Panc1 (cell line): ENCODE data around the gene YIPF1. TPM values are rescaled to one million over a fixed set of nuclear protein-coding genes. Genes with fewer than 3 reads are reported as not detected.

Source experiments
- ATAC-seq: fragments of 200-7000 bp; cut with Tn5 transposase; 2 replicates; pipeline ENCODE4 v1.9.1; 2020; ENCODE audit warnings: mild to moderate bottlenecking, moderate library complexity
- BruUV-seq: library from RNA; stranded (reverse); fragments of 400-500 nt; replicated peaks from 2 replicates; lab custom pipeline; 2021; lab: Mats Ljungman, UMichigan
- CTCF ChIA-PET: fragments of 300-600 bp; sonication (Branson Sonifier 250); formaldehyde crosslinking; loops from one replicate; lab custom pipeline; 2022; ENCODE audit warnings: antibody characterized with exemption; lab: Charles Lee
- POLR2A ChIA-PET: fragments of 300-600 bp; sonication (Branson Sonifier 250); formaldehyde crosslinking; loops from one replicate; lab custom pipeline; 2022; ENCODE audit warnings: antibody characterized with exemption; lab: Charles Lee
- DNase-seq: peaks from one replicate; pipeline ENCODE4 v3.0.0-alpha.2; 2010; ENCODE audit warnings: low read depth, low spot score
- H3K27ac ChIP-seq: 2 replicates; pipeline ENCODE4 v1.5.1; 2011; ENCODE audit warnings: mild to moderate bottlenecking, low read length, inconsistent platforms
- H3K27me3 ChIP-seq: fragments of 200-500 bp; sonication (Bioruptor generic); 2 replicates; pipeline ENCODE4 v1.6.0; 2014; ENCODE audit warnings: low read length, inconsistent platforms; ENCODE audit not compliant: control insufficient read depth, insufficient read depth
- H3K36me3 ChIP-seq: fragments of 200-500 bp; sonication (Bioruptor generic); 2 replicates; pipeline ENCODE4 v1.5.1; 2014; ENCODE audit warnings: inconsistent platforms, mild to moderate bottlenecking, low read length, moderate library complexity; ENCODE audit not compliant: control insufficient read depth, insufficient read depth
- H3K4me1 ChIP-seq: 2 replicates; pipeline ENCODE4 v1.5.1; 2011; ENCODE audit warnings: inconsistent platforms, mild to moderate bottlenecking, low read length, moderate library complexity; ENCODE audit not compliant: control insufficient read depth, insufficient read depth
- H3K4me3 ChIP-seq, 2 experiments: 2 replicates each; pipeline ENCODE4 v1.5.1; 2011 to 2012; ENCODE audit warnings: low read depth in 2 of 2, low read length in 2 of 2, mild to moderate bottlenecking in 2 of 2, inconsistent platforms in 1 of 2, moderate library complexity in 1 of 2
- H3K9me3 ChIP-seq: fragments of 200-500 bp; sonication (Bioruptor generic); 2 replicates; pipeline ENCODE4 v1.5.1; 2014; ENCODE audit warnings: low read depth, mild to moderate bottlenecking, inconsistent platforms, low read length, moderate library complexity; ENCODE audit not compliant: control insufficient read depth, insufficient read depth
- POLR2AphosphoS5 ChIP-seq: IDR thresholded peaks from 2 replicates; pipeline ENCODE4 v1.6.1; 2012; ENCODE audit warnings: mild to moderate bottlenecking, low read depth, low read length, moderate library complexity
- SIN3A ChIP-seq: IDR thresholded peaks from 2 replicates; pipeline ENCODE4 v1.6.1; 2012; ENCODE audit warnings: low read depth, mild to moderate bottlenecking, low read length, moderate library complexity, borderline replicate concordance; ENCODE audit not compliant: insufficient read depth
- TCF7L2 ChIP-seq: IDR thresholded peaks from 2 replicates; pipeline ENCODE4 v1.6.1; 2011; ENCODE audit warnings: mild to moderate bottlenecking, low read depth, low read length, inconsistent platforms
- in situ Hi-C: cut with HindIII; loops from 2 replicates; pipeline ENCODE4 v1.10.0; 2016; ENCODE audit warnings: low sequenced_read_pairs, low pct_unique_long_range_greater_than_20kb
- intact Hi-C: fragments of 100-400 bp; cut with micrococcal nuclease; formaldehyde crosslinking; loops from one replicate; pipeline ENCODE4 v1.10.0; 2022; ENCODE audit not compliant: unreplicated experiment
- total RNA-seq: library from RNA; stranded (reverse); gene quantifications from one replicate; pipeline ENCODE4 v1.2.1, GENCODE V29; 2021; ENCODE audit not compliant: unreplicated experiment
- TF ChIP-seq, protein P1 (sequence below), 2 experiments: IDR thresholded peaks; 2 replicates each; pipeline ENCODE4 v1.6.1; 2011 to 2012; ENCODE audit warnings: low read depth in 2 of 2, control low read depth in 1 of 2, low read length in 1 of 2, mild to moderate bottlenecking in 1 of 2, moderate library complexity in 1 of 2; ENCODE audit not compliant: insufficient read depth in 1 of 2
- TF ChIP-seq, protein P2 (sequence below): fragments of 450-650 bp; IDR thresholded peaks from 2 replicates; pipeline ENCODE4 v1.5.1; 2017; ENCODE audit warnings: mild to moderate bottlenecking

The YIPF1 gene
- total RNA-seq, 1 experiment from 2014 or later, result 21.4 TPM

DNA sequence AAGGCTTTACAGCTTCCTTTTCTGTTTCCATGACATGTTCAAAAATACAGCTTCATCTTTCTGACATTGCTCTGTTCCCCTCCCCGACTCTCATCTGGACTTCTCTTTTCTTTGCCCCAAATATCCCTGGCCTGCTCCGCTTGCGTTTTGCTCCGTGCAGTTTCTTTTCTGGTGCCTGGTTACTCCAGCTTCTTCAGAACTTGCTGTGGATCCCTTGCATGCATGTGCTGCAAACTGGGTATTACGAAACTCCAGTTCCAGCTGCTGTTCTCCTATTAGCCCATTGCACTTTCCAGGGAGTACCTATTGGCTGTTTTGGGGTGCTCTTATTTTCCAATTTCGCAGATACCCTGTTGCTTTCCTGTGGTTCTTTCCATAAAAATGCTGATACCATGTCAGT lies 41.6 kb downstream of the YIPF1 start:
- ATAC-seq (no peak), DNase-seq (no peak)
- intact Hi-C loops (no loop called here), in situ Hi-C loops (no loop called here)
- Histone ChIP-seq H3K27me3 (peaks cover 2% of the 10 kb centered on the region; the same call in 1 of the 2 replicates), H3K36me3 (no peaks in the 10 kb centered on the region), H3K4me1 (no peaks in the 10 kb centered on the region), H3K27ac (no peak overlapping the region), H3K9me3 (no peaks in the 10 kb centered on the region), H3K4me3 (no peak overlapping the region)
- no TSS peak for BruUV-seq
- ChIA-PET POLR2A (interaction anchor here (0.6 kb wide), 1 partner anchor 8 kb away, joined by 9 read pairs; no protein-coding TSS in a partner anchor), CTCF (interaction anchor here (1.9 kb wide), 1 partner anchor 13 kb away, joined by 6 read pairs; no protein-coding TSS in a partner anchor)
- TF ChIP-seq, protein P1, sequence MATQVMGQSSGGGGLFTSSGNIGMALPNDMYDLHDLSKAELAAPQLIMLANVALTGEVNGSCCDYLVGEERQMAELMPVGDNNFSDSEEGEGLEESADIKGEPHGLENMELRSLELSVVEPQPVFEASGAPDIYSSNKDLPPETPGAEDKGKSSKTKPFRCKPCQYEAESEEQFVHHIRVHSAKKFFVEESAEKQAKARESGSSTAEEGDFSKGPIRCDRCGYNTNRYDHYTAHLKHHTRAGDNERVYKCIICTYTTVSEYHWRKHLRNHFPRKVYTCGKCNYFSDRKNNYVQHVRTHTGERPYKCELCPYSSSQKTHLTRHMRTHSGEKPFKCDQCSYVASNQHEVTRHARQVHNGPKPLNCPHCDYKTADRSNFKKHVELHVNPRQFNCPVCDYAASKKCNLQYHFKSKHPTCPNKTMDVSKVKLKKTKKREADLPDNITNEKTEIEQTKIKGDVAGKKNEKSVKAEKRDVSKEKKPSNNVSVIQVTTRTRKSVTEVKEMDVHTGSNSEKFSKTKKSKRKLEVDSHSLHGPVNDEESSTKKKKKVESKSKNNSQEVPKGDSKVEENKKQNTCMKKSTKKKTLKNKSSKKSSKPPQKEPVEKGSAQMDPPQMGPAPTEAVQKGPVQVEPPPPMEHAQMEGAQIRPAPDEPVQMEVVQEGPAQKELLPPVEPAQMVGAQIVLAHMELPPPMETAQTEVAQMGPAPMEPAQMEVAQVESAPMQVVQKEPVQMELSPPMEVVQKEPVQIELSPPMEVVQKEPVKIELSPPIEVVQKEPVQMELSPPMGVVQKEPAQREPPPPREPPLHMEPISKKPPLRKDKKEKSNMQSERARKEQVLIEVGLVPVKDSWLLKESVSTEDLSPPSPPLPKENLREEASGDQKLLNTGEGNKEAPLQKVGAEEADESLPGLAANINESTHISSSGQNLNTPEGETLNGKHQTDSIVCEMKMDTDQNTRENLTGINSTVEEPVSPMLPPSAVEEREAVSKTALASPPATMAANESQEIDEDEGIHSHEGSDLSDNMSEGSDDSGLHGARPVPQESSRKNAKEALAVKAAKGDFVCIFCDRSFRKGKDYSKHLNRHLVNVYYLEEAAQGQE (IDR thresholded peaks at IDR 0.05; ENCODE audit: insufficient read depth in 1 of 2, low read depth in 2 of 2, low read length in 1 of 2), result no peak
- TF ChIP-seq POLR2AphosphoS5 (no peak), TCF7L2 (no peak), SIN3A (no peak)
- TF ChIP-seq, protein P2, sequence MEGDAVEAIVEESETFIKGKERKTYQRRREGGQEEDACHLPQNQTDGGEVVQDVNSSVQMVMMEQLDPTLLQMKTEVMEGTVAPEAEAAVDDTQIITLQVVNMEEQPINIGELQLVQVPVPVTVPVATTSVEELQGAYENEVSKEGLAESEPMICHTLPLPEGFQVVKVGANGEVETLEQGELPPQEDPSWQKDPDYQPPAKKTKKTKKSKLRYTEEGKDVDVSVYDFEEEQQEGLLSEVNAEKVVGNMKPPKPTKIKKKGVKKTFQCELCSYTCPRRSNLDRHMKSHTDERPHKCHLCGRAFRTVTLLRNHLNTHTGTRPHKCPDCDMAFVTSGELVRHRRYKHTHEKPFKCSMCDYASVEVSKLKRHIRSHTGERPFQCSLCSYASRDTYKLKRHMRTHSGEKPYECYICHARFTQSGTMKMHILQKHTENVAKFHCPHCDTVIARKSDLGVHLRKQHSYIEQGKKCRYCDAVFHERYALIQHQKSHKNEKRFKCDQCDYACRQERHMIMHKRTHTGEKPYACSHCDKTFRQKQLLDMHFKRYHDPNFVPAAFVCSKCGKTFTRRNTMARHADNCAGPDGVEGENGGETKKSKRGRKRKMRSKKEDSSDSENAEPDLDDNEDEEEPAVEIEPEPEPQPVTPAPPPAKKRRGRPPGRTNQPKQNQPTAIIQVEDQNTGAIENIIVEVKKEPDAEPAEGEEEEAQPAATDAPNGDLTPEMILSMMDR, result no peak

DNA sequence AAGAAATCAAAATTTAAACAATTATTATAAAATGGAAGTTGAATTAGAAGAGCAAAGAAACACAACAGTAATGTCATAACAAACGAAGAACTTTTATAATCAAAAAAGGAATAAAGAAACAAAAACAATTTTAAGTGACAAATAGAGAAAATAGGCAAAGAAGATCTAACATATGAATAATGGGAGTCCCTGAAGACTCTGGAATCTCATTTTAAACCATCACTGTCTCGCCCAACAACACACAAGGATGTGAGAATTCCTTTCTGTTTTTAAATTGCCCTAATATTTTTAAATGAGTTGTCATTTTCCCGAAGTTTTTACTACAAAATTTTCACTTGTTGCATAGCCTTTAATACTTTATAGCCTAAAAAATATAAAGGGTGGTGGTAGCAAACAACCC lies 47.2 kb downstream of the YIPF1 start:
- no TSS peak for BruUV-seq
- H3K4me3 ChIP-seq, result no peak overlapping the region
- no peaks in the 10 kb centered on the region for H3K4me1 ChIP-seq
- TF ChIP-seq SIN3A (no peak), TCF7L2 (no peak)
- H3K27me3 ChIP-seq, result no peaks in the 10 kb centered on the region
- intact Hi-C loops (no loop called here), in situ Hi-C loops (no loop called here)
- no peak overlapping the region for H3K27ac ChIP-seq
- CTCF ChIA-PET, result no interaction called here
- H3K36me3 ChIP-seq, result no peaks in the 10 kb centered on the region; the same call in 1 of the 2 replicates
- ATAC-seq, result no peak
- no peak for DNase-seq
- POLR2A ChIA-PET, result no interaction called here
- H3K9me3 ChIP-seq, result no peaks in the 10 kb centered on the region

DNA sequence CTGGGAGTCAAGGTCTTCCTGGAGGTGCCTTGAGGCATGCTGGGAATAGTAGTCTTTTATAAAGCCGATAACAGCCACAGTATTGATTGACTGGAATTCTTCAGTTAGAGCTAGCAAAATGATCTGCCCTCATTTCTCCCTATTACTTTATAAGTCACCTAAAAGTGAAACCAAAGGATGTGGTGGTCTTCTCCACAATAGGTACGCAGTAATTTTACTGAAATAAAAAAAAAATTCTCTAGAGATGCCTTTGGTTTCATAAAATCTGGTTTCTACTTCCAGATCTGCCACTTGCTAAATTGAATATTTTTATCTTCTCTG lies 51.0 kb downstream of the YIPF1 start:
- POLR2A ChIA-PET, result no interaction called here
- no peak for ATAC-seq
- peaks cover 16% of the 10 kb centered on the region; the same call in 1 of the 2 replicates for H3K4me1 ChIP-seq
- no peak for DNase-seq
- H3K36me3 ChIP-seq, result no peaks in the 10 kb centered on the region; the same call in 1 of the 2 replicates
- CTCF ChIA-PET, result interaction anchor here (1.0 kb wide), 1 partner anchor 40 kb away, joined by 3 read pairs; no protein-coding TSS in a partner anchor
- TF ChIP-seq, protein P2, result no peak
- TF ChIP-seq, protein P1 (IDR thresholded peaks at IDR 0.05; ENCODE audit: insufficient read depth in 1 of 2, low read depth in 2 of 2, low read length in 1 of 2), result no peak
- no peak for TF ChIP-seq SIN3A
- no peak for TF ChIP-seq POLR2AphosphoS5
- no peak for TF ChIP-seq TCF7L2
- no peaks in the 10 kb centered on the region for H3K27me3 ChIP-seq
- intact Hi-C loops (no loop called here), in situ Hi-C loops (no loop called here)
- peak overlapping the region; percentile 89 to 99 for H3K4me3 ChIP-seq
- no peaks in the 10 kb centered on the region for H3K9me3 ChIP-seq
- H3K27ac ChIP-seq, result peak overlapping the region; percentile 93; the same call in 1 of the 2 replicates
- no TSS peak for BruUV-seq
